ENCODE data around the gene DNM2.
"Not testable (repeated sequence)": the region's sequence is repeated elsewhere in the genome, so short reads cannot be mapped to it uniquely, and the experiment has no call there.

DNM2 gene

DNA sequence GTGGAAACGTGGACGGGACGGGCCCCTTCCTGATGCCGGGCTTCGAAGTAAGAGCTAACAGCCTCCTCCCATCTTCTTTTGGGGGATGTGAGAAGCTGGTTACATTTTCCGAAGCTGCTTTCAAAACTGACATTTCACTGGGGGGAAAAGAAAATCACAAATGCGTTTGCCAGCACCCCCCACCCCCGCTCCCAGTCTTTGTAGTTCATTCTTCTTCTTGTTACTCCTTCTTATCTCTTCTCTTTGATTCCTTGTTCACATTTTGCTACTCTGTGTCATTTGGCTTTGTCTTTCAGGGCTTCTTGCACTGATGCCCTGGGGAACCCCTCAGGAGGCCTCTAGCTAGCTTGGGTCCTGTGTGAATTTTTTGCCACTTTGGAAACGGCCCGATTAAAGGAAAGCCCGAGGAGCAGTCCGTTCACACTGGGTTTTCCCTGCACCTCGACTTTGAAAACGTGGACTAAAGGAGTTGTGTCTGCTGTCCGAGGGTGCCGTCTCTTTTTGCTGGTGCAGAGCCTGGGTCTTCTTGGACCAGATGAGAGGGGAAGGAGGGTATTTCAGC, 154.7 kb downstream of the DNM2 start:
- no CpG with 5 or more reads among the region's 16 CpGs for WGBS (ENCODE audit: extremely low coverage, insufficient coverage, insufficient read length)
- Histone ChIP-seq H4K91ac (ENCODE audit: low read depth, low read length) (peak overlapping the region; percentile 98), H2AK5ac (ENCODE audit: low read length) (peak overlapping the region; percentile 84), H3K9ac (ENCODE audit: low read length) (peak overlapping the region; percentile 39), H3K4me2 (ENCODE audit: low read length) (peak overlapping the region; percentile 90), H3K27me3 (ENCODE audit: insufficient read depth, low read length) (no peaks in the 10 kb centered on the region), H3K4me3 (ENCODE audit: low read depth, low read length) (peak overlapping the region; percentile 99), H2BK120ac (ENCODE audit: insufficient read depth, low read length, poor library complexity) (peak overlapping the region; percentile 71), H2AFZ (ENCODE audit: insufficient read depth, low read length, poor library complexity) (peak overlapping the region; percentile 82), H3K27ac (ENCODE audit: low read depth, low read length) (no peak overlapping the region), H3K9me3 (ENCODE audit: insufficient read depth, low read depth, low read length) (no peaks in the 10 kb centered on the region), H3K18ac (ENCODE audit: low read length) (peak overlapping the region; percentile 42), H2BK5ac (ENCODE audit: low read depth, low read length, poor library complexity) (no peak overlapping the region), H2BK12ac (ENCODE audit: low read length) (no peak overlapping the region), H3K79me2 (ENCODE audit: control insufficient read depth, insufficient read depth, low read length, poor library complexity) (peaks cover 23% of the 10 kb centered on the region), H4K12ac (ENCODE audit: low read depth, low read length) (peak overlapping the region; percentile 43), H3K79me1 (ENCODE audit: low read length) (peaks cover 10% of the 10 kb centered on the region), H3K4ac (ENCODE audit: low read depth, low read length) (peak overlapping the region; percentile 99), H3K14ac (ENCODE audit: low read length) (peak overlapping the region; percentile 79), H3K4me1 (ENCODE audit: control insufficient read depth in 1 of 2, insufficient read depth in 2 of 2, low read length in 2 of 2) (peaks cover 4 to 13% of the 10 kb centered on the region in 2 experiments), H3K36me3 (ENCODE audit: control insufficient read depth in 1 of 2, insufficient read depth in 2 of 2, low read length in 2 of 2) (peaks cover 0 to 5% of the 10 kb centered on the region in 2 experiments), H4K8ac (ENCODE audit: low read depth, low read length) (peak overlapping the region; percentile 90), H3K23ac (ENCODE audit: low read length) (no peak overlapping the region)
- DNase-seq = no peak

GRCh38 chr19:10874024-10874423, 156.1 kb downstream of the DNM2 start:
- no peak overlapping the region for H4K12ac ChIP-seq (ENCODE audit: low read depth, low read length)
- no peak overlapping the region for H3K27ac ChIP-seq (ENCODE audit: low read depth, low read length)
- no peak overlapping the region for H2AFZ ChIP-seq (ENCODE audit: insufficient read depth, low read length, poor library complexity)
- H3K79me2 ChIP-seq (ENCODE audit: control insufficient read depth, insufficient read depth, low read length, poor library complexity) = peaks cover 24% of the 10 kb centered on the region
- no peak overlapping the region for H3K4me3 ChIP-seq (ENCODE audit: low read depth, low read length)
- H4K91ac ChIP-seq (ENCODE audit: low read depth, low read length) = no peak overlapping the region
- H3K4me1 ChIP-seq (ENCODE audit: control insufficient read depth in 1 of 2, insufficient read depth in 2 of 2, low read length in 2 of 2) = peaks cover 7 to 16% of the 10 kb centered on the region in 2 experiments
- DNase-seq = peak; percentile 68 to 83
- H3K27me3 ChIP-seq (ENCODE audit: insufficient read depth, low read length) = no peaks in the 10 kb centered on the region
- peaks cover 0 to 5% of the 10 kb centered on the region in 2 experiments for H3K36me3 ChIP-seq (ENCODE audit: control insufficient read depth in 1 of 2, insufficient read depth in 2 of 2, low read length in 2 of 2)
- H2BK5ac ChIP-seq (ENCODE audit: low read depth, low read length, poor library complexity) = no peak overlapping the region
- H3K4ac ChIP-seq (ENCODE audit: low read depth, low read length) = no peak overlapping the region
- H2BK12ac ChIP-seq (ENCODE audit: low read length) = no peak overlapping the region
- H4K8ac ChIP-seq (ENCODE audit: low read depth, low read length) = no peak overlapping the region
- peaks cover 10% of the 10 kb centered on the region for H3K79me1 ChIP-seq (ENCODE audit: low read length)
- H3K18ac ChIP-seq (ENCODE audit: low read length) = no peak overlapping the region
- H2AK5ac ChIP-seq (ENCODE audit: low read length) = no peak overlapping the region
- no CpG with 5 or more reads among the region's 1 CpG for WGBS (ENCODE audit: extremely low coverage, insufficient coverage, insufficient read length)
- H3K9ac ChIP-seq (ENCODE audit: low read length) = no peak overlapping the region
- no peak overlapping the region for H2BK120ac ChIP-seq (ENCODE audit: insufficient read depth, low read length, poor library complexity)
- H3K14ac ChIP-seq (ENCODE audit: low read length) = no peak overlapping the region
- no peaks in the 10 kb centered on the region for H3K9me3 ChIP-seq (ENCODE audit: insufficient read depth, low read depth, low read length)
- H3K4me2 ChIP-seq (ENCODE audit: low read length) = no peak overlapping the region
- H3K23ac ChIP-seq (ENCODE audit: low read length) = no peak overlapping the region

GRCh38 chr19:10876459-10877240, 158.8 kb downstream of the DNM2 start:
- no peak overlapping the region for H2BK5ac ChIP-seq (ENCODE audit: low read depth, low read length, poor library complexity)

GRCh38 chr19:10877608-10878007, 159.7 kb downstream of the DNM2 start:
- not testable (repeated sequence) for H2BK5ac ChIP-seq (ENCODE audit: low read depth, low read length, poor library complexity); H4K12ac ChIP-seq (ENCODE audit: low read depth, low read length); H3K14ac ChIP-seq (ENCODE audit: low read length); H4K8ac ChIP-seq (ENCODE audit: low read depth, low read length); H3K18ac ChIP-seq (ENCODE audit: low read length); H3K4me3 ChIP-seq (ENCODE audit: low read depth, low read length); H3K9ac ChIP-seq (ENCODE audit: low read length); H3K4me2 ChIP-seq (ENCODE audit: low read length); H3K36me3 ChIP-seq (ENCODE audit: control insufficient read depth in 1 of 2, insufficient read depth in 2 of 2, low read length in 2 of 2); H2BK120ac ChIP-seq (ENCODE audit: insufficient read depth, low read length, poor library complexity); H2AK5ac ChIP-seq (ENCODE audit: low read length); H4K91ac ChIP-seq (ENCODE audit: low read depth, low read length); H3K23ac ChIP-seq (ENCODE audit: low read length); H2AFZ ChIP-seq (ENCODE audit: insufficient read depth, low read length, poor library complexity); DNase-seq; H2BK12ac ChIP-seq (ENCODE audit: low read length); H3K27me3 ChIP-seq (ENCODE audit: insufficient read depth, low read length); H3K9me3 ChIP-seq (ENCODE audit: insufficient read depth, low read depth, low read length); H3K27ac ChIP-seq (ENCODE audit: low read depth, low read length)
- Histone ChIP-seq H3K79me1 (ENCODE audit: low read length) (peaks cover 14% of the 10 kb centered on the region), H3K4ac (ENCODE audit: low read depth, low read length) (peak overlapping the region; percentile 35), H3K4me1 (ENCODE audit: control insufficient read depth in 1 of 2, insufficient read depth in 2 of 2, low read length in 2 of 2) (peaks cover 36 to 46% of the 10 kb centered on the region in 2 experiments), H3K79me2 (ENCODE audit: control insufficient read depth, insufficient read depth, low read length, poor library complexity) (peaks cover 28% of the 10 kb centered on the region)
- no CpG with 5 or more reads among the region's 9 CpGs for WGBS (ENCODE audit: extremely low coverage, insufficient coverage, insufficient read length)

More at GRCh38 chr19:10876459-10877240, 158.8 kb downstream of the DNM2 start:
- Histone ChIP-seq H3K4me2 (ENCODE audit: low read length) (no peak overlapping the region), H3K9me3 (ENCODE audit: insufficient read depth, low read depth, low read length) (no peaks in the 10 kb centered on the region), H3K79me2 (ENCODE audit: control insufficient read depth, insufficient read depth, low read length, poor library complexity) (peaks cover 35% of the 10 kb centered on the region), H3K79me1 (ENCODE audit: low read length) (peaks cover 13% of the 10 kb centered on the region), H3K36me3 (ENCODE audit: control insufficient read depth in 1 of 2, insufficient read depth in 2 of 2, low read length in 2 of 2) (peaks cover 0 to 5% of the 10 kb centered on the region in 2 experiments), H4K12ac (ENCODE audit: low read depth, low read length) (no peak overlapping the region), H3K9ac (ENCODE audit: low read length) (no peak overlapping the region), H3K18ac (ENCODE audit: low read length) (no peak overlapping the region), H2AFZ (ENCODE audit: insufficient read depth, low read length, poor library complexity) (no peak overlapping the region), H3K4me3 (ENCODE audit: low read depth, low read length) (no peak overlapping the region), H3K27me3 (ENCODE audit: insufficient read depth, low read length) (no peaks in the 10 kb centered on the region), H3K27ac (ENCODE audit: low read depth, low read length) (no peak overlapping the region), H4K8ac (ENCODE audit: low read depth, low read length) (no peak overlapping the region), H2BK120ac (ENCODE audit: insufficient read depth, low read length, poor library complexity) (no peak overlapping the region), H3K4ac (ENCODE audit: low read depth, low read length) (peak overlapping the region; percentile 58), H3K23ac (ENCODE audit: low read length) (no peak overlapping the region), H3K4me1 (ENCODE audit: control insufficient read depth in 1 of 2, insufficient read depth in 2 of 2, low read length in 2 of 2) (peaks cover 28 to 38% of the 10 kb centered on the region in 2 experiments), H3K14ac (ENCODE audit: low read length) (no peak overlapping the region), H2BK12ac (ENCODE audit: low read length) (no peak overlapping the region), H2AK5ac (ENCODE audit: low read length) (peak overlapping the region; percentile 62), H4K91ac (ENCODE audit: low read depth, low read length) (peak overlapping the region; percentile 20)
- DNase-seq = no peak
- no CpG with 5 or more reads among the region's 10 CpGs for WGBS (ENCODE audit: extremely low coverage, insufficient coverage, insufficient read length)
